ENCODE results near the gene UBR7.

UBR7 gene

GRCh38 chr14:93269341-93270068, 62.4 kb downstream of the UBR7 start:
- H3K4me3 ChIP-seq (ENCODE audit: low read depth, low read length), result no peak overlapping the region
- no peaks in the 10 kb centered on the region for H3K27me3 ChIP-seq (ENCODE audit: control insufficient read depth, insufficient read depth, low read length)
- H3K9me3 ChIP-seq (ENCODE audit: control insufficient read depth, insufficient read depth, low read length), result no peaks in the 10 kb centered on the region
- no peak overlapping the region for H3K9ac ChIP-seq (ENCODE audit: low read depth, low read length)
- H3K4me1 ChIP-seq (ENCODE audit: control insufficient read depth, insufficient read depth, low read length), result no peaks in the 10 kb centered on the region
- H3K36me3 ChIP-seq (ENCODE audit: control insufficient read depth, insufficient read depth, low read length), result no peaks in the 10 kb centered on the region

DNA sequence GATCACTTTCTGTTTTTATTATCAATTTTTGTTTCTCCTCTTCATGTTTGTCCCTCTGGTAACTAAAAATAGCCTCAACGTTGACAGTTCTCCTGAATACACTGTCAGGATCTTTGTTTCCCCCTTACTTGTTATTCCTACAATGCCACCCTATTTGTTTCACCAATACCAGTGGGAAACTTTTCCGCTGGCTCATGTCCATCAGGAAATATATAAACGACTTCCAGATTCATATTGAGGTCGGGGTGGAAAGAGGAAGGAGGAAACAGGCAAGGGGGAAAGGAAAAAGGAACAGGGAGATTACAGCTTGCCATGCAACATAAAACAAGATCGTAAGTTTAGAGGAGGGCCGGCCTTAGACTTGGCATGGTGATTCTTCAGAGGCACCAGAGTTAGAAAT, 64.1 kb downstream of the UBR7 start:
- Histone ChIP-seq H3K36me3 (ENCODE audit: control insufficient read depth, insufficient read depth, low read length) (no peaks in the 10 kb centered on the region), H3K9ac (ENCODE audit: low read depth, low read length) (no peak overlapping the region), H3K4me3 (ENCODE audit: low read depth, low read length) (no peak overlapping the region), H3K9me3 (ENCODE audit: control insufficient read depth, insufficient read depth, low read length) (no peaks in the 10 kb centered on the region), H3K27me3 (ENCODE audit: control insufficient read depth, insufficient read depth, low read length) (no peaks in the 10 kb centered on the region), H3K4me1 (ENCODE audit: control insufficient read depth, insufficient read depth, low read length) (no peaks in the 10 kb centered on the region)

GRCh38 chr14:93274055-93274806, 67.2 kb downstream of the UBR7 start:
- H3K27me3 ChIP-seq (ENCODE audit: control insufficient read depth, insufficient read depth, low read length), result no peaks in the 10 kb centered on the region
- no peaks in the 10 kb centered on the region for H3K4me1 ChIP-seq (ENCODE audit: control insufficient read depth, insufficient read depth, low read length)
- no peaks in the 10 kb centered on the region for H3K36me3 ChIP-seq (ENCODE audit: control insufficient read depth, insufficient read depth, low read length)
- H3K4me3 ChIP-seq (ENCODE audit: low read depth, low read length), result no peak overlapping the region
- H3K9ac ChIP-seq (ENCODE audit: low read depth, low read length), result no peak overlapping the region
- no peaks in the 10 kb centered on the region for H3K9me3 ChIP-seq (ENCODE audit: control insufficient read depth, insufficient read depth, low read length)

- H3K27me3 ChIP-seq (ENCODE audit: control insufficient read depth, insufficient read depth, low read length), result no peaks in the 10 kb centered on the region
- H3K36me3 ChIP-seq (ENCODE audit: control insufficient read depth, insufficient read depth, low read length), result no peaks in the 10 kb centered on the region
Measured at GRCh38 chr14:93276031-93276716, 69.1 kb downstream of the UBR7 start.

More at GRCh38 chr14:93276031-93276716, 69.1 kb downstream of the UBR7 start:
- no peak overlapping the region for H3K4me3 ChIP-seq (ENCODE audit: low read depth, low read length)
- H3K9ac ChIP-seq (ENCODE audit: low read depth, low read length), result no peak overlapping the region
- no peaks in the 10 kb centered on the region for H3K4me1 ChIP-seq (ENCODE audit: control insufficient read depth, insufficient read depth, low read length)
- H3K9me3 ChIP-seq (ENCODE audit: control insufficient read depth, insufficient read depth, low read length), result no peaks in the 10 kb centered on the region

All from iPS-15b (cell line).